PC-3 (cell line): Measurements from ENCODE around the gene SQOR. TPM values are rescaled to one million over a fixed set of nuclear protein-coding genes. Genes with fewer than 3 reads are reported as not detected.

ENCODE experiments used
- ATAC-seq: fragments of 200-7000 bp; cut with Tn5 transposase; 2 replicates; pipeline ENCODE4 v1.9.1; 2020; ENCODE audit warnings: mild to moderate bottlenecking, moderate library complexity
- BruUV-seq: library from RNA; stranded (reverse); fragments of 400-500 nt; replicated peaks from 2 replicates; lab custom pipeline; 2021; lab: Mats Ljungman, UMichigan
- CTCF ChIA-PET: fragments of 300-600 bp; sonication (Branson Sonifier 250); formaldehyde crosslinking; loops from one replicate; lab custom pipeline; 2022; ENCODE audit warnings: antibody characterized with exemption; lab: Charles Lee
- POLR2A ChIA-PET: fragments of 300-600 bp; sonication (Branson Sonifier 250); formaldehyde crosslinking; loops from one replicate; lab custom pipeline; 2022; ENCODE audit warnings: antibody characterized with exemption; ENCODE audit not compliant: unreplicated experiment; lab: Charles Lee
- DNase-seq: peaks from one replicate; pipeline ENCODE4 v3.0.0-alpha.2; 2015
- H2AFZ ChIP-seq: fragments of 300-600 bp; sonication (generic); 2 replicates; pipeline ENCODE4 v1.6.0; 2016; ENCODE audit warnings: antibody characterized with exemption, low read length
- H3F3A ChIP-seq: fragments of 300-600 bp; sonication (generic); one replicate; pipeline ENCODE4 v1.6.0; 2017; ENCODE audit warnings: antibody characterized with exemption, low read length, control low read depth, mild to moderate bottlenecking; ENCODE audit not compliant: unreplicated experiment
- H3K27ac ChIP-seq: fragments of 300-600 bp; sonication (generic); 2 replicates; pipeline ENCODE4 v1.5.1; 2016; ENCODE audit warnings: mild to moderate bottlenecking, low read length
- H3K27me3 ChIP-seq: fragments of 300-600 bp; sonication (generic); 2 replicates; pipeline ENCODE4 v1.6.1; 2016; ENCODE audit warnings: low read length, mixed read lengths
- H3K36me3 ChIP-seq: fragments of 300-600 bp; sonication (generic); 2 replicates; pipeline ENCODE4 v1.6.1; 2016; ENCODE audit warnings: low read depth, mixed run types, low read length, mixed read lengths
- H3K4me1 ChIP-seq: fragments of 300-600 bp; sonication (generic); 2 replicates; pipeline ENCODE4 v1.5.1; 2016; ENCODE audit warnings: low read length; ENCODE audit not compliant: insufficient read depth
- H3K4me2 ChIP-seq: fragments of 300-600 bp; sonication (generic); 2 replicates; pipeline ENCODE4 v1.6.0; 2016; ENCODE audit warnings: low read length
- H3K4me3 ChIP-seq: fragments of 300-600 bp; sonication (generic); 2 replicates; pipeline ENCODE4 v1.5.1; 2016; ENCODE audit warnings: mild to moderate bottlenecking, low read length, mixed read lengths
- H3K79me2 ChIP-seq: fragments of 300-600 bp; sonication (generic); 2 replicates; pipeline ENCODE4 v1.6.1; 2017; ENCODE audit warnings: low read length, mixed read lengths
- H3K9ac ChIP-seq: fragments of 300-600 bp; sonication (generic); 2 replicates; pipeline ENCODE4 v1.6.0; 2016; ENCODE audit warnings: mild to moderate bottlenecking, low read length
- H3K9me2 ChIP-seq: fragments of 300-600 bp; sonication (generic); replicated peaks from 2 replicates; pipeline ENCODE4 v1.6.1; 2016; ENCODE audit warnings: mixed run types, low read length, mixed read lengths
- H3K9me3 ChIP-seq: fragments of 300-600 bp; sonication (generic); 2 replicates; pipeline ENCODE4 v1.6.1; 2016; ENCODE audit warnings: low read length, mixed read lengths
- H4K20me1 ChIP-seq: fragments of 300-600 bp; sonication (generic); 2 replicates; pipeline ENCODE4 v1.6.1; 2016; ENCODE audit warnings: low read length, mixed read lengths
- EZH2 ChIP-seq: fragments of 300-600 bp; sonication (generic); IDR thresholded peaks from one replicate; pipeline ENCODE4 v1.6.1; 2017; ENCODE audit warnings: antibody characterized with exemption, mild to moderate bottlenecking, low read length; ENCODE audit not compliant: unreplicated experiment
- EZH2phosphoT487 ChIP-seq: fragments of 300-600 bp; sonication (generic); IDR thresholded peaks from 2 replicates; pipeline ENCODE4 v1.6.1; 2018; ENCODE audit warnings: mild to moderate bottlenecking, antibody characterized with exemption, low read length, borderline replicate concordance
- intact Hi-C: fragments of 100-400 bp; cut with micrococcal nuclease; formaldehyde crosslinking; loops from 2 replicates; pipeline ENCODE4 v1.9.0; 2023
- total RNA-seq: library from RNA; depleted of rRNA; stranded (reverse); fragments of >200 nt; gene quantifications from 2 replicates; pipeline ENCODE4 v1.2.3, GENCODE V29; 2014
- TF ChIP-seq, protein P1 (sequence below): fragments of 300-600 bp; sonication (generic); conservative IDR thresholded peaks from 2 replicates; pipeline ENCODE4 v1.5.1; 2017; ENCODE audit warnings: antibody characterized with exemption, low read depth, mild to moderate bottlenecking, low read length

Gene SQOR
- total RNA-seq, 1 experiment from 2014 or later: 86.1 TPM

DNA sequence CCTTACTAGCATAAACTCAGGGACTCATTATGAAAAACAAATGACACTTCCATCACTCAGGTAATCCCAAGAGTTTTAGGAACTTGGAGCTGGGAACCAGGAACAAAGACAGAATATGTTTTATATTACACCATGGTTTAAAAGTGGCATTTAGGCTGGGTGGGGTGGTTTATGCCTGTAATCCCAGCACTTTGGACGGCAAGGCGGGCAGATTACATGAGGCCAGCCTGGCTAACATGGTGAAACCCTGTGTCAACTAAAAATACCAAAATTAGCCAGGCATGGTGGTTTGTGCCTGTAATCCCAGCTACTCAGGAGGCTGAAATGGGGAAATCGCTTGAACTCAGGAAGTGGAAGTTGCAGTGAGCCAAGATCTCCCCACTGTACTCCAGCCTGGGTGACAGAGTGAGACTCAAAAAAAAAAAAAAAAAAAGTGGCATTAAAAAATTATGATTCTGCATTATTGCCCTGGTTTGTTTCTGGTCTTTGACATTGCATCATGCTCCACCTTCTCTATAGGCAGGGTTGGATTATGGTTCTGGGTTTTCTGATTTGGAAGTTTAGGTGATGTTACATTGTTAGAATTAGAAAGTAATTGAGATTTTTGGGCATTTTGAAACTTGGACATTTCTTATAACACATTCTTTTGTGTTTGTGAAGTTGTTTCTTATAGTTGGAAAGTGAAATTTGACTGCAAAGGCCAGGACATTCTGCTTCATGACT, 19.0 kb downstream of the SQOR start:
- H3K79me2 ChIP-seq: peaks cover 72% of the 10 kb centered on the region

DNA sequence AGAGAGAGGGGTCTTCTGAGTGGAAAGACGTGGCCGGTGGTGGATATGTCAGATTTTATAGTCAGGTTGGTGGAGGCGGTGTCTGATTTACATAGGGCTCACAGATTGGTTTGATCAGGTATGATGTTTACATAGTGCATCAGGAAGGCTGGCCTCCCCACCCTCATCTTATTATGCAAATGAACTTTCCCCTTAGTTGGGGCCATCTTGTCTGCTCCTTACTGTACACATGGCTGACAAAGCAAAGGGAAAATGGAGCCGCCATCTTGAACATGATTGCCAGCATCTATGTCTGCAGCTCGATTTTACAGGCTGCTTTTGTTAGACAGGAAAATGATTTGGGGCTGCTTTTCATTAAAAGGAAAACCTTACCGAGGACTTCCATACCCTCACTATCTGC, 19.9 kb downstream of the SQOR start:
- Histone ChIP-seq H3K27ac (no peak overlapping the region), H2AFZ (no peak overlapping the region), H3K36me3 (no peaks in the 10 kb centered on the region), H3K9ac (no peak overlapping the region), H3F3A (no peaks in the 10 kb centered on the region), H3K4me2 (no peak overlapping the region), H4K20me1 (no peaks in the 10 kb centered on the region), H3K79me2 (peaks cover 68% of the 10 kb centered on the region), H3K4me3 (no peak overlapping the region), H3K9me2 (no peaks in the 10 kb centered on the region), H3K27me3 (no peaks in the 10 kb centered on the region), H3K4me1 (no peaks in the 10 kb centered on the region; the same call in 1 of the 2 replicates), H3K9me3 (no peaks in the 10 kb centered on the region)
- ATAC-seq: no peak
- TF ChIP-seq EZH2: no peak
- TF ChIP-seq, protein P1, sequence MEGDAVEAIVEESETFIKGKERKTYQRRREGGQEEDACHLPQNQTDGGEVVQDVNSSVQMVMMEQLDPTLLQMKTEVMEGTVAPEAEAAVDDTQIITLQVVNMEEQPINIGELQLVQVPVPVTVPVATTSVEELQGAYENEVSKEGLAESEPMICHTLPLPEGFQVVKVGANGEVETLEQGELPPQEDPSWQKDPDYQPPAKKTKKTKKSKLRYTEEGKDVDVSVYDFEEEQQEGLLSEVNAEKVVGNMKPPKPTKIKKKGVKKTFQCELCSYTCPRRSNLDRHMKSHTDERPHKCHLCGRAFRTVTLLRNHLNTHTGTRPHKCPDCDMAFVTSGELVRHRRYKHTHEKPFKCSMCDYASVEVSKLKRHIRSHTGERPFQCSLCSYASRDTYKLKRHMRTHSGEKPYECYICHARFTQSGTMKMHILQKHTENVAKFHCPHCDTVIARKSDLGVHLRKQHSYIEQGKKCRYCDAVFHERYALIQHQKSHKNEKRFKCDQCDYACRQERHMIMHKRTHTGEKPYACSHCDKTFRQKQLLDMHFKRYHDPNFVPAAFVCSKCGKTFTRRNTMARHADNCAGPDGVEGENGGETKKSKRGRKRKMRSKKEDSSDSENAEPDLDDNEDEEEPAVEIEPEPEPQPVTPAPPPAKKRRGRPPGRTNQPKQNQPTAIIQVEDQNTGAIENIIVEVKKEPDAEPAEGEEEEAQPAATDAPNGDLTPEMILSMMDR: no peak
- no peak for TF ChIP-seq EZH2phosphoT487
- CTCF ChIA-PET: no interaction called here
- POLR2A ChIA-PET: no interaction called here
- BruUV-seq: no TSS peak
- DNase-seq: no peak
- intact Hi-C loops: no loop called here

More for the DNA sequence above, 19.0 kb downstream of the SQOR start:
- ChIA-PET CTCF (no interaction called here), POLR2A (no interaction called here)
- H3K9me2 ChIP-seq: no peaks in the 10 kb centered on the region
- no peak overlapping the region for H3K4me3 ChIP-seq
- H3K9ac ChIP-seq: no peak overlapping the region
- DNase-seq (no peak), ATAC-seq (no peak)
- no peaks in the 10 kb centered on the region for H3F3A ChIP-seq
- H3K27ac ChIP-seq: no peak overlapping the region
- TF ChIP-seq EZH2: no peak
- no peak for TF ChIP-seq EZH2phosphoT487
- TF ChIP-seq, protein P1: no peak
- intact Hi-C loops: no loop called here
- no peaks in the 10 kb centered on the region for H3K27me3 ChIP-seq
- H2AFZ ChIP-seq: no peak overlapping the region
- no TSS peak for BruUV-seq
- peaks cover 8% of the 10 kb centered on the region for H3K4me1 ChIP-seq
- no peaks in the 10 kb centered on the region for H4K20me1 ChIP-seq
- no peak overlapping the region for H3K4me2 ChIP-seq
- H3K36me3 ChIP-seq: no peaks in the 10 kb centered on the region
- no peaks in the 10 kb centered on the region for H3K9me3 ChIP-seq

DNA sequence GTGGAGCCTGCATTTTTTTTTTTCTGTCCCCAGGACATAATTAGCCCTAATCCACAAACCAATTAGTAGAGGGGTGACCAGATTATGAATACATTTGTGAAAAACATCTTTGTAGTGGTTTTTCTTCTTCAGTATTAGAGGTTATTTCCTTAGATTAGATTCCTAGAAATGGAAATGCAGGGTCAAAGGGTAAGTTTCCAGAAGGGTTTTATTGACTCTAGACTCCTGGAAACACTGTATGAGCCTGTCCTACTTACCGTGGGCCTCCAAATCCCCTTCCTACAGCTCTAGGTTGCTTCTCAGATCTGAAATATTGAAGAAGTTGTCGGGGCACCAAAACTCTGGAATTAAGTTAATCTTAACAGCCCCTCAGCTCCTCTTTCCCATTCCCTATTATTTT, 22.4 kb downstream of the SQOR start:
- H3F3A ChIP-seq: no peaks in the 10 kb centered on the region
- BruUV-seq: no TSS peak
- H3K4me3 ChIP-seq: no peak overlapping the region
- CTCF ChIA-PET: no interaction called here
- POLR2A ChIA-PET: no interaction called here
- H3K79me2 ChIP-seq: peaks cover 44% of the 10 kb centered on the region
- no peaks in the 10 kb centered on the region for H3K9me3 ChIP-seq
- intact Hi-C loops: no loop called here
- H3K27me3 ChIP-seq: no peaks in the 10 kb centered on the region
- H3K4me1 ChIP-seq: no peaks in the 10 kb centered on the region
- H3K36me3 ChIP-seq: no peaks in the 10 kb centered on the region; the same call in 1 of the 2 replicates
- H2AFZ ChIP-seq: no peak overlapping the region
- ATAC-seq (no peak), DNase-seq (no peak)
- H3K4me2 ChIP-seq: no peak overlapping the region
- no peak overlapping the region for H3K9ac ChIP-seq
- H3K9me2 ChIP-seq: no peaks in the 10 kb centered on the region
- no peak overlapping the region for H3K27ac ChIP-seq
- no peak for TF ChIP-seq EZH2phosphoT487
- TF ChIP-seq, protein P1: no peak
- TF ChIP-seq EZH2: no peak
- H4K20me1 ChIP-seq: no peaks in the 10 kb centered on the region
